ENCODE measurements around the gene TMED9.

- TF ChIP-seq CTCF (IDR thresholded peaks at IDR 0.05) (peak in 4 of 5 experiments; percentile 23 to 60 (median 34)), POLR2AphosphoS5 (IDR thresholded peaks at IDR 0.05) (peak; percentile 28 to 69 (median 47))
Observed at GRCh38 chr5:177554474-177555111, 37.4 kb upstream of the TMED9 start, which contains the start of gene FAM193B.

Data from transverse colon (tissue), 4 donors.